ENCODE measurements around the gene NOTCH1. TPM values are rescaled to one million over a fixed set of nuclear protein-coding genes. Genes with fewer than 3 reads are reported as not detected.
A peak's percentile ranks its signal among the peaks of the same experiment; 100 is the strongest.
"Not testable (repeated sequence)": the region's sequence is repeated elsewhere in the genome, so short reads cannot be mapped to it uniquely, and the experiment has no call there.

The NOTCH1 gene
- polyA plus RNA-seq, 3 donors, result 23.6 to 40.9 (median 36.2) TPM

GRCh38 chr9:136582977-136583735, 37.3 kb upstream of the NOTCH1 start:
- no peak for DNase-seq (ENCODE audit: extremely low read depth in 1 of 11, low read depth in 9 of 11, low spot score in 4 of 11)

- DNase-seq (ENCODE audit: extremely low read depth in 1 of 11, low read depth in 9 of 11, low spot score in 4 of 11), result no peak
Observed at GRCh38 chr9:136581614-136582447, 36.0 kb upstream of the NOTCH1 start.

GRCh38 chr9:136579650-136580219, 33.9 kb upstream of the NOTCH1 start:
- not testable (repeated sequence) for DNase-seq (ENCODE audit: extremely low read depth in 1 of 11, low read depth in 9 of 11, low spot score in 4 of 11)

- DNase-seq (ENCODE audit: extremely low read depth in 1 of 11, low read depth in 9 of 11, low spot score in 4 of 11), result no peak
Observed at GRCh38 chr9:136578915-136579649, 33.2 kb upstream of the NOTCH1 start.

GRCh38 chr9:136578626-136578914, 32.7 kb upstream of the NOTCH1 start:
- DNase-seq (ENCODE audit: extremely low read depth in 1 of 11, low read depth in 9 of 11, low spot score in 4 of 11), result no peak

GRCh38 chr9:136577941-136578625, 32.2 kb upstream of the NOTCH1 start:
- DNase-seq (ENCODE audit: extremely low read depth in 1 of 11, low read depth in 9 of 11, low spot score in 4 of 11), result no peak

GRCh38 chr9:136576269-136576626, 30.4 kb upstream of the NOTCH1 start:
- DNase-seq (ENCODE audit: extremely low read depth in 1 of 11, low read depth in 9 of 11, low spot score in 4 of 11), result no peak

- no peak for DNase-seq (ENCODE audit: extremely low read depth in 1 of 11, low read depth in 9 of 11, low spot score in 4 of 11)
Observed at GRCh38 chr9:136575626-136576268, 29.9 kb upstream of the NOTCH1 start.

GRCh38 chr9:136574606-136575005, 28.8 kb upstream of the NOTCH1 start:
- DNase-seq (ENCODE audit: extremely low read depth in 1 of 11, low read depth in 9 of 11, low spot score in 4 of 11), result not testable (repeated sequence)

GRCh38 chr9:136572828-136573625, 27.2 kb upstream of the NOTCH1 start:
- DNase-seq (ENCODE audit: extremely low read depth in 1 of 11, low read depth in 9 of 11, low spot score in 4 of 11), result no peak

GRCh38 chr9:136572003-136572827, 26.4 kb upstream of the NOTCH1 start:
- peak in 5 of 11 donors; percentile 52 to 78 (median 69) for DNase-seq (ENCODE audit: extremely low read depth in 1 of 11, low read depth in 9 of 11, low spot score in 4 of 11)

- no peak for DNase-seq (ENCODE audit: extremely low read depth in 1 of 11, low read depth in 9 of 11, low spot score in 4 of 11)
Observed at GRCh38 chr9:136571531-136571930, 25.7 kb upstream of the NOTCH1 start.

- no peak for DNase-seq (ENCODE audit: extremely low read depth in 1 of 11, low read depth in 9 of 11, low spot score in 4 of 11)
Observed at GRCh38 chr9:136570916-136571315, 25.1 kb upstream of the NOTCH1 start.

GRCh38 chr9:136570191-136570845, 24.5 kb upstream of the NOTCH1 start:
- no peak for DNase-seq (ENCODE audit: extremely low read depth in 1 of 11, low read depth in 9 of 11, low spot score in 4 of 11)

GRCh38 chr9:136569526-136570148, 23.8 kb upstream of the NOTCH1 start:
- no peak for DNase-seq (ENCODE audit: extremely low read depth in 1 of 11, low read depth in 9 of 11, low spot score in 4 of 11)
